Gastroesophageal sphincter (tissue), 3 donors: ENCODE measurements around the gene PTPRD.

ENCODE experiments used
- POLR2A ChIP-seq, 2 donors: fragments of 450-650 bp; IDR thresholded peaks; one replicate each; pipeline ENCODE4 v1.6.1; 2017; ENCODE audit warnings: antibody characterized with exemption in 2 of 2, mild to moderate bottlenecking in 2 of 2, moderate library complexity in 1 of 2
- TF ChIP-seq, protein P1 (sequence below), 4 experiments: fragments of 200-600 bp in 2 of 4; fragments of 450-650 bp in 2 of 4; sonication (generic) in 1 of 4; IDR thresholded peaks; one replicate each; pipeline ENCODE4 v1.5.1; 2017 to 2019; ENCODE audit warnings: antibody characterized with exemption in 4 of 4, mild to moderate bottlenecking in 2 of 4, moderate library complexity in 2 of 4

DNA sequence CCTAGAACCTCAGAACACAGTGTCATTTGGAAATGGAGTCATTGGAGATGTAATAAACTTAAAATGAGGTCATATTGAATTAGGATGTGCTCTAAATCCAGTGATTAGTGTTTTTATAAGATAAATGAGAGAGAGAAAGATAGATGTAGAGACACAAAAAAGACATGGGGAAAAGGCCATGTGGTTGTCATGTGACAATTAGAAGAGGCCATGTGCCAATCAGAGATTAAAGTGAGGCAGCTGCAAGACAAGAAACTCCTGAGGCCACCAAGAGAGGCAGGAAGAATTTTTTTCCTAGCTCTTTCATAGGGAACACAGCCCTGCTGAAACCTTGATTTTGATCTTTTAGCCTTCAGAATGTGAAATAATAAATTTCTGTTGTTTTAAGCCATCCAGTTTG lies 1307.2 kb downstream of the PTPRD start:
- TF ChIP-seq, protein P1, sequence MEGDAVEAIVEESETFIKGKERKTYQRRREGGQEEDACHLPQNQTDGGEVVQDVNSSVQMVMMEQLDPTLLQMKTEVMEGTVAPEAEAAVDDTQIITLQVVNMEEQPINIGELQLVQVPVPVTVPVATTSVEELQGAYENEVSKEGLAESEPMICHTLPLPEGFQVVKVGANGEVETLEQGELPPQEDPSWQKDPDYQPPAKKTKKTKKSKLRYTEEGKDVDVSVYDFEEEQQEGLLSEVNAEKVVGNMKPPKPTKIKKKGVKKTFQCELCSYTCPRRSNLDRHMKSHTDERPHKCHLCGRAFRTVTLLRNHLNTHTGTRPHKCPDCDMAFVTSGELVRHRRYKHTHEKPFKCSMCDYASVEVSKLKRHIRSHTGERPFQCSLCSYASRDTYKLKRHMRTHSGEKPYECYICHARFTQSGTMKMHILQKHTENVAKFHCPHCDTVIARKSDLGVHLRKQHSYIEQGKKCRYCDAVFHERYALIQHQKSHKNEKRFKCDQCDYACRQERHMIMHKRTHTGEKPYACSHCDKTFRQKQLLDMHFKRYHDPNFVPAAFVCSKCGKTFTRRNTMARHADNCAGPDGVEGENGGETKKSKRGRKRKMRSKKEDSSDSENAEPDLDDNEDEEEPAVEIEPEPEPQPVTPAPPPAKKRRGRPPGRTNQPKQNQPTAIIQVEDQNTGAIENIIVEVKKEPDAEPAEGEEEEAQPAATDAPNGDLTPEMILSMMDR (IDR thresholded peaks at IDR 0.05), result no peak
- no peak for TF ChIP-seq POLR2A (IDR thresholded peaks at IDR 0.05)
